CD4-positive, alpha-beta T cell (primary cell): ENCODE measurements around the gene LHB. TPM values are rescaled to one million over a fixed set of nuclear protein-coding genes. Genes with fewer than 3 reads are reported as not detected.

Experiments used
- ATAC-seq: fragments of 200-7000 bp; cut with Tn5 transposase; one replicate; pipeline ENCODE4 v1.10.0; 2022; ENCODE audit warnings: mild to moderate bottlenecking; ENCODE audit not compliant: poor library complexity
- CTCF ChIA-PET: fragments of 350-600 bp; sonication (Branson Sonifier 250); formaldehyde crosslinking; loops from one replicate; lab custom pipeline; 2021; ENCODE audit warnings: antibody characterized with exemption, inconsistent platforms; lab: Charles Lee
- POLR2A ChIA-PET: fragments of 350-600 bp; sonication (Branson Sonifier 250); formaldehyde crosslinking; loops from one replicate; lab custom pipeline; 2021; ENCODE audit warnings: antibody characterized with exemption, inconsistent platforms; lab: Charles Lee
- DNase-seq, 14 experiments: peaks; one replicate each; pipeline ENCODE4 v3.0.0-alpha.2; 2013 to 2020; ENCODE audit warnings: mixed read lengths in 2 of 14
- H3K27ac ChIP-seq, 2 donors: one replicate each; pipeline versions ENCODE4 v1.5.1 to v1.7.0; 2013; ENCODE audit warnings: low read length in 2 of 2, low read depth in 1 of 2, mild to moderate bottlenecking in 1 of 2
- H3K27me3 ChIP-seq, 2 experiments: 1 replicate in 1 of 2; 2 replicates in 1 of 2; pipeline versions ENCODE4 v1.6.1 to v1.7.0; 2013; ENCODE audit warnings: low read length in 2 of 2, control low read depth in 1 of 2, mild to moderate bottlenecking in 1 of 2, moderate library complexity in 1 of 2; ENCODE audit not compliant: insufficient read depth in 2 of 2, control insufficient read depth in 1 of 2
- H3K36me3 ChIP-seq: one replicate; pipeline ENCODE4 v1.6.1; 2013; ENCODE audit warnings: low read length, control low read depth; ENCODE audit not compliant: insufficient read depth
- H3K4me1 ChIP-seq: one replicate; pipeline ENCODE4 v1.6.1; 2013; ENCODE audit warnings: low read length, control low read depth; ENCODE audit not compliant: insufficient read depth
- H3K4me3 ChIP-seq: one replicate; pipeline ENCODE4 v1.5.1; 2013; ENCODE audit warnings: mild to moderate bottlenecking, low read length, moderate library complexity
- H3K9me3 ChIP-seq, 2 experiments: 1 replicate in 1 of 2; 2 replicates in 1 of 2; pipeline versions ENCODE4 v1.6.1 to v1.7.0; 2013; ENCODE audit warnings: low read length in 2 of 2, mild to moderate bottlenecking in 2 of 2, control low read depth in 1 of 2, moderate library complexity in 1 of 2; ENCODE audit not compliant: control insufficient read depth in 1 of 2, insufficient read depth in 1 of 2
- H3K27ac Mint-ChIP-seq: one replicate; pipeline ENCODE4 v1.8.0; 2020; ENCODE audit warnings: mixed read lengths
- H3K27me3 Mint-ChIP-seq: one replicate; pipeline ENCODE4 v1.8.0; 2021; ENCODE audit warnings: mixed read lengths
- H3K36me3 Mint-ChIP-seq: one replicate; pipeline ENCODE4 v1.8.0; 2021; ENCODE audit warnings: low read depth, mixed read lengths
- H3K4me1 Mint-ChIP-seq: one replicate; pipeline ENCODE4 v1.8.0; 2021; ENCODE audit warnings: low read depth, mixed read lengths
- H3K4me3 Mint-ChIP-seq: one replicate; pipeline ENCODE4 v1.8.0; 2020; ENCODE audit warnings: mild to moderate bottlenecking, mixed read lengths
- H3K9me3 Mint-ChIP-seq: one replicate; pipeline ENCODE4 v1.8.0; 2020; ENCODE audit warnings: mixed read lengths
- CTCF ChIP-seq: fragments of 200-600 bp; IDR thresholded peaks from one replicate; pipeline ENCODE4 v1.8.0; 2022; ENCODE audit warnings: antibody characterized with exemption, mild to moderate bottlenecking
- intact Hi-C, 2 experiments: fragments of 100-400 bp; cut with DNase I in 1 of 2; cut with micrococcal nuclease in 1 of 2; formaldehyde crosslinking; loops; one replicate each; pipeline versions ENCODE4 v1.15.1 to v1.9.0; 2023 to 2025; cut with DNase I, micrococcal nuclease
- total RNA-seq, 174 experiments: library from RNA in 2 of 174; stranded (reverse) in 2 of 174; gene quantifications; one replicate each; pipeline ENCODE4 v1.2.3 and lab custom pipeline; 2021 to 2026

LHB gene
- total RNA-seq, 2 experiments from 2014 or later = not detected

- ATAC-seq = no peak
- H3K4me1 Mint-ChIP-seq = no peaks in the 10 kb centered on the region
- intact Hi-C loops = no loop called here
- no peaks in the 10 kb centered on the region for H3K27me3 ChIP-seq
- H3K9me3 Mint-ChIP-seq = no peaks in the 10 kb centered on the region
- ChIA-PET POLR2A (interaction anchor here (1.6 kb wide), 1 partner anchor 14 kb away, joined by 3 read pairs; the partner anchor contains the start of genes GYS1 and RUVBL2), CTCF (no interaction called here)
- no peaks in the 10 kb centered on the region for H3K4me1 ChIP-seq
- DNase-seq = no peak
- H3K4me3 Mint-ChIP-seq = no peak overlapping the region
- no peak overlapping the region for H3K27ac Mint-ChIP-seq
- no peak for TF ChIP-seq CTCF
- no peaks in the 10 kb centered on the region for H3K27me3 Mint-ChIP-seq
- peaks cover 58% of the 10 kb centered on the region for H3K36me3 ChIP-seq
- no peaks in the 10 kb centered on the region for H3K9me3 ChIP-seq
- peaks cover 72% of the 10 kb centered on the region for H3K36me3 Mint-ChIP-seq
- no peak overlapping the region for H3K27ac ChIP-seq
- no peak overlapping the region for H3K4me3 ChIP-seq
Observed at GRCh38 chr19:49006905-49007304, 10.0 kb downstream of the LHB start.

GRCh38 chr19:49004964-49005614, 11.8 kb downstream of the LHB start:
- Histone ChIP-seq H3K9me3 (no peaks in the 10 kb centered on the region), H3K36me3 (peaks cover 49% of the 10 kb centered on the region), H3K4me1 (no peaks in the 10 kb centered on the region), H3K27me3 (no peaks in the 10 kb centered on the region), H3K27ac (no peak overlapping the region), H3K4me3 (no peak overlapping the region)
- CTCF ChIA-PET = no interaction called here
- ATAC-seq = no peak
- POLR2A ChIA-PET = no interaction called here
- Mint-ChIP-seq H3K9me3 (no peaks in the 10 kb centered on the region), H3K27me3 (no peaks in the 10 kb centered on the region), H3K36me3 (peaks cover 59% of the 10 kb centered on the region), H3K4me3 (no peak overlapping the region), H3K4me1 (no peaks in the 10 kb centered on the region), H3K27ac (no peak overlapping the region)
- no peak for DNase-seq
- intact Hi-C loops = no loop called here
- TF ChIP-seq CTCF = no peak

GRCh38 chr19:49004133-49004532, 12.8 kb downstream of the LHB start:
- no peak for TF ChIP-seq CTCF
- CTCF ChIA-PET = interaction anchor here (0.6 kb wide), 1 partner anchor 157 kb away, joined by 4 read pairs; no protein-coding TSS in a partner anchor
- Histone ChIP-seq H3K9me3 (no peaks in the 10 kb centered on the region), H3K4me3 (no peak overlapping the region), H3K27ac (no peak overlapping the region), H3K36me3 (peaks cover 42% of the 10 kb centered on the region), H3K4me1 (peaks cover 5% of the 10 kb centered on the region), H3K27me3 (no peaks in the 10 kb centered on the region)
- Mint-ChIP-seq H3K9me3 (no peaks in the 10 kb centered on the region), H3K4me3 (no peak overlapping the region), H3K4me1 (peaks cover 6% of the 10 kb centered on the region), H3K27ac (no peak overlapping the region), H3K36me3 (peaks cover 54% of the 10 kb centered on the region), H3K27me3 (no peaks in the 10 kb centered on the region)
- intact Hi-C loops = no loop called here
- ATAC-seq = no peak
- POLR2A ChIA-PET = no interaction called here
- DNase-seq = no peak
